Measurements from ENCODE around the gene CCDC24. TPM values are rescaled to one million over a fixed set of nuclear protein-coding genes. Genes with fewer than 3 reads are reported as not detected.

CCDC24 gene
- total RNA-seq, 4 donors from 2014 or later = 1.6 to 7.8 (median 3.7) TPM

DNA sequence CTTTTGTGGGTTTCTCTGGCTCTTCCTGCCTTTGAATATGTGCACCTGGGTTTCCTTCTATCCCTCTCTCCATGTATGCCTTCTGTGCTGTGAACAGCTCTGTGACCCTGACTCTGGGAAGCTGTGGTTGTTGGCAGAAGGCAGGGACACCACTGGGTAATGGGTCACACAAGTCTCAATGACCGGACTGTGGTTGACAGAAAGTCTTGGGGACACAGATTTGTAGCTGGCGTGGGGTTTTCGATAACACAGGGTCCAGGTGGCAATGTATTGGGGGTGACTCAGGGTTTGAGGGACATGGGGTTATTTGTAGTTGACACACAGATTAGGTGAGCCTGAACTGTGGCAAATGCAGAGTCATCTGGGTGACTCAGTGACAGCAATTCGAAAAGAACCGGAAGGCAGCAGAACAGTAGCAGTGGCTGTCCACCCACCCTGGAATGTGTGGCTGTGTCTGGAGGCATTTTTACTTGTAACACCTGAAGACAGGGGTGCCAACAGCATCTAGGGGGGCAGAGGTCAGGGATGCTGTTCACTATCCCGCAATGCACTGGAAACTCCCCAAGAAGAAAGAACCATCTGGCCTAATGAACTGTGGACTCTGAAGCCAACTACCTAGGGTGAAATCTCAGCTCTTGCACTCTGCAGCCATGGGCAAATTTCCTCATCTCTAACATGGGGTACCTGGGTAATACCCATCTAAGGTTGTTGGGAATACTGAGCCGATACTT is 52.8 kb downstream of the CCDC24 start:
- Histone ChIP-seq H3K36me3 (no peaks in the 10 kb centered on the region), H3K4me3 (no peak overlapping the region), H3K27me3 (no peaks in the 10 kb centered on the region), H3K4me1 (peaks cover 7% of the 10 kb centered on the region), H3K9me3 (no peaks in the 10 kb centered on the region), H3K27ac (no peak overlapping the region)
- WGBS = 76% methylated on average over 7 of the region's 7 CpGs
- DNase-seq (ENCODE audit: low spot score in 2 of 2) = peak; percentile 18 to 24
- no peak for TF ChIP-seq POLR2AphosphoS5 (IDR thresholded peaks at IDR 0.05)
- TF ChIP-seq POLR2A (IDR thresholded peaks at IDR 0.05) = no peak
- no peak for TF ChIP-seq EP300 (IDR thresholded peaks at IDR 0.05)
- TF ChIP-seq, protein P1, sequence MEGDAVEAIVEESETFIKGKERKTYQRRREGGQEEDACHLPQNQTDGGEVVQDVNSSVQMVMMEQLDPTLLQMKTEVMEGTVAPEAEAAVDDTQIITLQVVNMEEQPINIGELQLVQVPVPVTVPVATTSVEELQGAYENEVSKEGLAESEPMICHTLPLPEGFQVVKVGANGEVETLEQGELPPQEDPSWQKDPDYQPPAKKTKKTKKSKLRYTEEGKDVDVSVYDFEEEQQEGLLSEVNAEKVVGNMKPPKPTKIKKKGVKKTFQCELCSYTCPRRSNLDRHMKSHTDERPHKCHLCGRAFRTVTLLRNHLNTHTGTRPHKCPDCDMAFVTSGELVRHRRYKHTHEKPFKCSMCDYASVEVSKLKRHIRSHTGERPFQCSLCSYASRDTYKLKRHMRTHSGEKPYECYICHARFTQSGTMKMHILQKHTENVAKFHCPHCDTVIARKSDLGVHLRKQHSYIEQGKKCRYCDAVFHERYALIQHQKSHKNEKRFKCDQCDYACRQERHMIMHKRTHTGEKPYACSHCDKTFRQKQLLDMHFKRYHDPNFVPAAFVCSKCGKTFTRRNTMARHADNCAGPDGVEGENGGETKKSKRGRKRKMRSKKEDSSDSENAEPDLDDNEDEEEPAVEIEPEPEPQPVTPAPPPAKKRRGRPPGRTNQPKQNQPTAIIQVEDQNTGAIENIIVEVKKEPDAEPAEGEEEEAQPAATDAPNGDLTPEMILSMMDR (IDR thresholded peaks at IDR 0.05) = no peak

DNA sequence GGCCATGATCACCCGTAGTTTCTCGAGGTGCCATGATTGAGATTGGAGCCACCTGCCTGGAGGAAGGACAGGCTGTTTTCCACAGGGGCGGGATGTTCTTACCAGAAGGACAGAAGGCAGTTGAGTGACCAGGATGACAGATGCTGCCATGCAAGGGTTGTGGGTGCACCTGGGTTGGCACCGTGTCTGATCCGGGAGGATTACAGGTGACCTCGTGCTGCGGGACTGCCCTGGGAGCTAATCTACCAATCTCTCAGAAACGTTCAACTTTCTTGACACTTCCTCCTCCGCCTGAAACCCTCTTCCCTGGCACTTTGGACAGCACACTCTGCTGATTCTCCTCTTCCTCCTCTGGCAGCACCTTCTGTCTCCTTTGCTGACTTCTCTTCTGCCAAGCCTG is 53.7 kb downstream of the CCDC24 start:
- Histone ChIP-seq H3K27me3 (no peaks in the 10 kb centered on the region), H3K4me1 (peaks cover 7% of the 10 kb centered on the region), H3K27ac (no peak overlapping the region), H3K9me3 (no peaks in the 10 kb centered on the region), H3K36me3 (no peaks in the 10 kb centered on the region), H3K4me3 (no peak overlapping the region)
- 80% methylated on average over 9 of the region's 9 CpGs for WGBS
- TF ChIP-seq EP300 (IDR thresholded peaks at IDR 0.05) = no peak
- TF ChIP-seq, protein P1 (IDR thresholded peaks at IDR 0.05) = no peak
- TF ChIP-seq POLR2AphosphoS5 (IDR thresholded peaks at IDR 0.05) = no peak
- TF ChIP-seq POLR2A (IDR thresholded peaks at IDR 0.05) = no peak
- peak; percentile 43 to 72 for DNase-seq (ENCODE audit: low spot score in 2 of 2)

Other genes with a start within 250 kb of the CCDC24 start
- under 1 TPM in 3 of 4 donors, not detected in 1; 0.38 to 0.91 (median 0.72) TPM for gene ARTN, start 57.8 kb upstream of the CCDC24 start, total RNA-seq
- gene IPO13, start 44.6 kb upstream of the CCDC24 start, total RNA-seq = 10 to 100 TPM; 30.8 to 41.0 (median 34.8) TPM
- 10 to 100 TPM; 27.8 to 64.4 (median 39.8) TPM for gene DPH2, start 21.6 kb upstream of the CCDC24 start, total RNA-seq
- 100 to 1,000 TPM in 3 of 4 donors, 10 to 100 TPM in 1; 95.2 to 193 (median 150) TPM for gene ATP6V0B, start 16.6 kb upstream of the CCDC24 start, total RNA-seq
- 10 to 100 TPM; 21.4 to 51.4 (median 41.0) TPM for gene B4GALT2, start 12.4 kb upstream of the CCDC24 start, total RNA-seq
- 10 to 100 TPM; 59.2 to 95.4 (median 84.5) TPM for gene SLC6A9, start 39.9 kb downstream of the CCDC24 start, total RNA-seq
- gene KLF17, start 127.2 kb downstream of the CCDC24 start, total RNA-seq = not detected
- not detected for gene KLF18, start 150.0 kb downstream of the CCDC24 start, total RNA-seq
- 100 to 1,000 TPM in 1 of 4 donors, 10 to 100 TPM in 3; 44.2 to 102 (median 52.6) TPM for gene DMAP1, start 221.9 kb downstream of the CCDC24 start, total RNA-seq

All from suprapubic skin (tissue), 4 donors.